RWPE1 (cell line): ENCODE measurements around the gene ATAD5.

Experiments used
- CTCF ChIA-PET: fragments of 350-600 bp; sonication (Branson Sonifier 250); formaldehyde crosslinking; extraction: SDS; loops from one replicate; lab custom pipeline; 2021; lab: Yijun Ruan, JAX
- POLR2A ChIA-PET: fragments of 400-600 bp; formaldehyde crosslinking; extraction: SDS; loops from one replicate; lab custom pipeline; 2020; ENCODE audit warnings: antibody characterized with exemption; ENCODE audit not compliant: low non-redundant PET; lab: Yijun Ruan, JAX
- DNase-seq: peaks from one replicate; pipeline ENCODE4 v3.0.0; 2012; ENCODE audit warnings: low spot score
- H3K27ac ChIP-seq: fragments of 450-650 bp; 2 replicates; pipeline ENCODE4 v1.5.1; 2017
- TF ChIP-seq, protein P1 (sequence below): fragments of 450-650 bp; conservative IDR thresholded peaks from 2 replicates; pipeline ENCODE4 v1.5.1; 2017; ENCODE audit warnings: low read depth, mild to moderate bottlenecking

The ATAD5 gene

DNA sequence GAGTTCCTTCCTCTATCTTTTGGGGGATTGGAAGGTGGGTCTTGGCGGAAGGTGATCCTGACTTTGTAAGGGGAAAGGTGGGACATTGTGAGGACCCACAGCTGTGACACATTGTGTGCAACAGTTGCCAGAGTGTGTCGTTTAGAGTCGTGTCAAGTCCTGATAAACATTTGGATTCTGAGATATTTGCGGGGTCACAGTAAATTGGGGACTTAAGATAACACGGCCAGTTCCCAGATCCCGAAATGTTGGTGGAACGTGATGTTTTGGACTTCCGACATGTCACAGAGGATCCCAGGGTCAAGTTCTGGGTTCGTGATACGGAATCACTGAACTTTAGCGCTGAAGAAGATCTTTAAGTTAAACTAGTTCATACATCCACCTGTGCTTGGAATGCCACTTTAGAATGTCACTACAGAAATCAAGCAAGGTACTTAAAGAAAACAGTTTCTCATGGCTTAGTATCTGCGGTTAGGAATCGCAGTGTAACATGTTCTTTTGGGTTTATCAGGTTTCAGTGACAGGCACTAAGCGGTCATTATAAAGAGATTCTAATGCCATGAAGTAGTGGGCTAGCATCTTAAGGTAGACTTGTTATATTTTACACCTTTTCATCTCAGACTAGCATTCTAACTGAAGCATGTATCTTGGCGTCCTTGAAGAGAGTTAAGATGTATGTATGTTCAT is 815 bp downstream of the ATAD5 start:
- CTCF ChIA-PET = no interaction called here
- H3K27ac ChIP-seq = peak overlapping the region; percentile 82
- POLR2A ChIA-PET = no interaction called here
- TF ChIP-seq, protein P1, sequence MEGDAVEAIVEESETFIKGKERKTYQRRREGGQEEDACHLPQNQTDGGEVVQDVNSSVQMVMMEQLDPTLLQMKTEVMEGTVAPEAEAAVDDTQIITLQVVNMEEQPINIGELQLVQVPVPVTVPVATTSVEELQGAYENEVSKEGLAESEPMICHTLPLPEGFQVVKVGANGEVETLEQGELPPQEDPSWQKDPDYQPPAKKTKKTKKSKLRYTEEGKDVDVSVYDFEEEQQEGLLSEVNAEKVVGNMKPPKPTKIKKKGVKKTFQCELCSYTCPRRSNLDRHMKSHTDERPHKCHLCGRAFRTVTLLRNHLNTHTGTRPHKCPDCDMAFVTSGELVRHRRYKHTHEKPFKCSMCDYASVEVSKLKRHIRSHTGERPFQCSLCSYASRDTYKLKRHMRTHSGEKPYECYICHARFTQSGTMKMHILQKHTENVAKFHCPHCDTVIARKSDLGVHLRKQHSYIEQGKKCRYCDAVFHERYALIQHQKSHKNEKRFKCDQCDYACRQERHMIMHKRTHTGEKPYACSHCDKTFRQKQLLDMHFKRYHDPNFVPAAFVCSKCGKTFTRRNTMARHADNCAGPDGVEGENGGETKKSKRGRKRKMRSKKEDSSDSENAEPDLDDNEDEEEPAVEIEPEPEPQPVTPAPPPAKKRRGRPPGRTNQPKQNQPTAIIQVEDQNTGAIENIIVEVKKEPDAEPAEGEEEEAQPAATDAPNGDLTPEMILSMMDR = no peak
- no peak for DNase-seq

DNA sequence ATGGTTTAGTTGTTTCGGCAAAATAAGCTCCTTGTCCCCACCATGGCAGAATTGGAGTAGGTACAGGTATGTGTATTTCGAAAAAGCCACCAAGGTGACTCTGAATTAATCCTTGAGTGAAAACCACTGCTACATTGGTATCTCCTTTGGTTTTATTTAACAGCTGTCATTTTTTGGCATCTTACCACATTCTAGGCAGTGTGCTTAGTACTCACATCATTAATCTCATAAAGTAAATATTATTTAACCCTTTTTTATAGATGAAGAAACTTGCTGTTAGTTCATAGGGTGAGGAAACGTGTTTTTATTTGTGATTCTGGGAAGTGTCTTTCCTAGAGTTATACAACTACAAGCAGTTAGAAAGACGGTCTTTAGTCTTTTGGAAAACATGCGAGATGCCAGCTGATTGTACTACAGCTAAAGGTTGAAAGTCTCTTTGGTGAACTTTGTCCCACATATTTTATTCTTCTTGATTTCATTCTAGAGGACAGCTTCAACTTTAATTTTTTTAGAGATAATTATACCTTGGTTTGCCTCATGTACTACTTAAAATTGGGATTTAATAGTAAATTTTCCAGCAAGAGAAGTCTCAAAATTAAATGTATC is 6.5 kb downstream of the ATAD5 start:
- DNase-seq = no peak
- ChIA-PET CTCF (interaction anchor here (0.6 kb wide), 2 partner anchors 127 to 524 kb away, joined by 3 read pairs; no protein-coding TSS in a partner anchor), POLR2A (no interaction called here)
- TF ChIP-seq, protein P1 = no peak
- H3K27ac ChIP-seq = no peak overlapping the region

DNA sequence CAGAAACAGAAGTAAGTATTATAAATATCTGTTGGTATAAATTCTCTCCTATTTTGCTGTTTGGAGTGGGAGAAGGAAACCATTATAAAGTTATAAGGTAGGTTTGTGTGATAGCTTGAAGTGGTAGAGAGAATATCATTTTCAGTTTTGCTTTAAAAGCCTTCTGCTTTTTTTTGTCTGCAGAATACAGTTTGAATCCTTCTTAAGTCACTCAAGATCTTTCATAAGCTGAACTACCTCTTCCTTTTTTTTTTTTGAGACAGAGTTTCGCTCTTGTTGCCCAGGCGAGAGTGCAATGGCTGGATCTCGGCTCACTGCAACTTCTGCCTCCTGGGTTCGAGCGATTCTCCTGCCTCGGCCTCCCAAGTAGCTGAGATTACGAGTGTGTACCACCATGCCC is 9.0 kb downstream of the ATAD5 start:
- CTCF ChIA-PET = interaction anchor here (0.7 kb wide), 1 partner anchor 15 kb away, joined by 4 read pairs; no protein-coding TSS in a partner anchor
- DNase-seq = no peak
- H3K27ac ChIP-seq = no peak overlapping the region
- POLR2A ChIA-PET = no interaction called here
- TF ChIP-seq, protein P1 = no peak

DNA sequence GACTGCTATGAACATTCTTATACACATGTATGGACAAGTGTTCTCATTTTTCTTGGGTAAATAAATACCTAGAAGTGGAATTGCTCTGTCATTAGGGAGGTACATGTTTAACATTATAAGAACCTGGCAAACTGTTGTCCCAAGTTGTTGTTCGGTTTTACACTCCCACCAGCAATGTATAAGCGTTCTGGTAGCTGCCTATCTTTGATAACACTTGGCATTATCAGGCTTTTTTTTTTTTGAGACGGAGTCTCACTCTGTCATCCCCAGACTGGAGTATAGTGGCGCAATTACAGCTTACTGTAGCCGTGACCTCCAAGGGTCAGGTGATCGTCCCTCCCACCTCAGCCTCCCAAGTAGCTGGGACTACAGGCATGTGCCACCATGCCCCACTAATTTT is 16.3 kb downstream of the ATAD5 start:
- CTCF ChIA-PET = no interaction called here
- no peak overlapping the region for H3K27ac ChIP-seq
- POLR2A ChIA-PET = no interaction called here
- TF ChIP-seq, protein P1 = no peak
- DNase-seq = no peak

DNA sequence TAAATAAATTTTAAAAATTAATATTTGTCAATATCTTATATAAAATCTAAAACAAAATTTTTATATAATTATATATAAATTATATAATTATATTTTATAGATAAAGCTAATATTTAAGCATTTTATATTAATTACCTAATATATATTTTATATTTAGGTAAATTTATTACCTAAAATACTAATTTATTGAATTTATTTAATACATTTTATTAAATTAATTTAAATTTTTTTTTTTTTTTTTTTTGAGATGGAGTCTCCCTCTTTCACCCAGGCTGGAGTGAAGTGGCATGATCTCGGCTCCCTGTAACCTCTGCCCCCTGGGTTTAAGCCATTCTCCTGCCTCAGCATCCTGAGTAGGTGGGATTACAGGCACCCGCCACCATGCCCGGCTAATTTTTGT is 22.4 kb downstream of the ATAD5 start:
- H3K27ac ChIP-seq = no peak overlapping the region
- POLR2A ChIA-PET = interaction anchor here (0.5 kb wide), 1 partner anchor 42 kb away, joined by 3 read pairs; no protein-coding TSS in a partner anchor
- TF ChIP-seq, protein P1 = no peak
- CTCF ChIA-PET = interaction anchor here (0.6 kb wide), 1 partner anchor 361 kb away, joined by 3 read pairs; no protein-coding TSS in a partner anchor
- no peak for DNase-seq

DNA sequence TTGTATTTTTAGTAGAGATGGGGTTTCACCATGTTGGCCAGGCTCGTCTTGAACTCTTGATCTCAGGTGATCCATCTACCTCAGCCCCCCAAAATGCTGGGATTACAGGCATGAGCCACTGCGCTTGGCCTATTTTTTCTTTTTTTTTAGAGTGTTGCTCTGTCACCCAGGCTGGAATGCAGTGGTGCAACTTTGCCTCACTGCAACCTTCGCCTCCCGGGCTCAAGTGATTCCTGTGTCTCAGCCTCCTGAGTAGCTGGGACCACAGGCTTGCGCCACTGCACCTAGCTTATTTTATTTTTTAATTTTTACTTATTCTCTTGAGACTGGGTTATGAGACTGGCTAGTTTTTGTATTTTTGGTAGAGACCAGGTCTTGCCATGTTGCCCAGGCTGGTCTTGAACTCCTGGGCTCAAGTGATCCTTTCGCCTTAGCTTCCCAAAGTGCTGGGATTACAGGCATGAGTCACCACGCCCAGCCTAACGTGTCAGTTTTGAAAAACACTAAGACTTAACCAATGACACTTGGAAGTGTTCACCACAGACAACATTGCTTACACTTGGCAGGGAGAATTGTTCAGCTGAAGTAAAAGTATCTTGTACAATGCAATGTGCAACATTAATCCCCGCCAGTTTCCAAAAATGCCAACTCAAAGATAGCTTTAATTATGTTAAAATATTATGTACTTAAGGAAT is 26.9 kb downstream of the ATAD5 start:
- TF ChIP-seq, protein P1 = no peak
- no peak for DNase-seq
- CTCF ChIA-PET = no interaction called here
- H3K27ac ChIP-seq = no peak overlapping the region
- POLR2A ChIA-PET = interaction anchor here (0.6 kb wide), 1 partner anchor 34 kb away, joined by 3 read pairs; the partner anchor contains the start of gene CRLF3
